GM23338 (cell line): Measurements from ENCODE around the gene HK1. TPM values are rescaled to one million over a fixed set of nuclear protein-coding genes. Genes with fewer than 3 reads are reported as not detected.

Experiments used
- ATAC-seq: fragments of 200-7000 bp; cut with Tn5 transposase; 3 replicates; pipeline ENCODE4 v1.9.1; 2020
- DNase-seq: peaks from one replicate; pipeline ENCODE4 v3.0.0-alpha.2; 2015; ENCODE audit warnings: low spot score
- H2AFZ ChIP-seq: fragments of 200-600 bp; sonication (generic); 2 replicates; pipeline ENCODE4 v1.8.0; 2016; ENCODE audit warnings: antibody characterized with exemption, mild to moderate bottlenecking, moderate library complexity
- H3F3A ChIP-seq: fragments of 200-600 bp; sonication (generic); replicated peaks from 2 replicates; pipeline ENCODE4 v1.8.0; 2017; ENCODE audit warnings: antibody characterized with exemption, mixed run types, low read depth
- H3K27ac ChIP-seq: fragments of 200-600 bp; sonication (generic); 2 replicates; pipeline ENCODE4 v1.6.1; 2016; ENCODE audit warnings: low read depth
- H3K27me3 ChIP-seq: fragments of 200-600 bp; sonication (generic); 2 replicates; pipeline ENCODE4 v1.8.0; 2016; ENCODE audit warnings: mild to moderate bottlenecking, mixed run types, moderate library complexity; ENCODE audit not compliant: insufficient read depth
- H3K36me3 ChIP-seq: fragments of 200-600 bp; sonication (generic); 2 replicates; pipeline ENCODE4 v1.8.0; 2016; ENCODE audit warnings: mild to moderate bottlenecking; ENCODE audit not compliant: insufficient read depth
- H3K4me1 ChIP-seq: fragments of 200-600 bp; sonication (generic); 2 replicates; pipeline ENCODE4 v1.8.0; 2016; ENCODE audit warnings: mild to moderate bottlenecking, moderate library complexity; ENCODE audit not compliant: insufficient read depth
- H3K4me2 ChIP-seq: fragments of 200-600 bp; sonication (generic); 2 replicates; pipeline ENCODE4 v1.7.1; 2017; ENCODE audit warnings: mixed run types
- H3K4me3 ChIP-seq: fragments of 200-600 bp; sonication (generic); 2 replicates; pipeline ENCODE4 v1.6.1; 2016; ENCODE audit warnings: mixed run types
- H3K79me2 ChIP-seq: fragments of 200-600 bp; sonication (generic); replicated peaks from 2 replicates; pipeline ENCODE4 v1.8.0; 2017; ENCODE audit warnings: mild to moderate bottlenecking; ENCODE audit not compliant: insufficient read depth
- H3K9me2 ChIP-seq: fragments of 200-600 bp; sonication (generic); 2 replicates; pipeline ENCODE4 v1.8.0; 2017; ENCODE audit not compliant: insufficient read depth
- H4K20me1 ChIP-seq: fragments of 200-600 bp; sonication (generic); replicated peaks from 2 replicates; pipeline ENCODE4 v1.8.0; 2017; ENCODE audit warnings: mild to moderate bottlenecking; ENCODE audit not compliant: insufficient read depth
- H3K27ac Mint-ChIP-seq: 2 replicates; pipeline ENCODE4 v1.8.0; 2020; ENCODE audit warnings: inconsistent platforms, mild to moderate bottlenecking, moderate library complexity, mixed read lengths
- H3K27me3 Mint-ChIP-seq: 3 replicates; pipeline ENCODE4 v1.8.0; 2022; ENCODE audit warnings: low read depth, mild to moderate bottlenecking, moderate library complexity, mixed read lengths, inconsistent platforms; ENCODE audit not compliant: insufficient read depth, poor library complexity
- H3K36me3 Mint-ChIP-seq: 3 replicates; pipeline ENCODE4 v1.8.0; 2021; ENCODE audit warnings: low read depth, mild to moderate bottlenecking, inconsistent platforms, moderate library complexity, mixed read lengths
- H3K4me1 Mint-ChIP-seq: 3 replicates; pipeline ENCODE4 v1.8.0; 2020; ENCODE audit warnings: mild to moderate bottlenecking, inconsistent platforms, mixed read lengths
- H3K4me3 Mint-ChIP-seq: 3 replicates; pipeline ENCODE4 v1.8.0; 2021; ENCODE audit warnings: moderate library complexity, mild to moderate bottlenecking, inconsistent platforms, mixed read lengths
- H3K9me3 Mint-ChIP-seq: 3 replicates; pipeline ENCODE4 v1.8.0; 2020; ENCODE audit warnings: moderate library complexity, mild to moderate bottlenecking, inconsistent platforms, mixed read lengths
- CREB1 ChIP-seq: fragments of 250-450 bp; sonication (Bioruptor Pico); IDR thresholded peaks from 2 replicates; pipeline ENCODE4 v1.5.0; 2020; ENCODE audit warnings: low read depth, mild to moderate bottlenecking, moderate library complexity
- EZH2 ChIP-seq: fragments of 200-600 bp; sonication (generic); IDR thresholded peaks from one replicate; pipeline ENCODE4 v1.8.0; 2017; ENCODE audit warnings: antibody characterized with exemption, mild to moderate bottlenecking, low read depth; ENCODE audit not compliant: unreplicated experiment
- EZH2phosphoT487 ChIP-seq: fragments of 200-600 bp; sonication (generic); IDR thresholded peaks from one replicate; pipeline ENCODE4 v1.8.1; 2018; ENCODE audit warnings: antibody characterized with exemption; ENCODE audit not compliant: unreplicated experiment
- JUNB ChIP-seq: IDR thresholded peaks from one replicate; pipeline ENCODE4 v1.6.1; 2016; ENCODE audit warnings: antibody characterized with exemption; ENCODE audit not compliant: unreplicated experiment
- POLR2AphosphoS5 ChIP-seq: IDR thresholded peaks from 2 replicates; pipeline ENCODE4 v1.6.1; 2016; ENCODE audit warnings: antibody characterized with exemption, low read depth
- ZNF331 ChIP-seq: fragments of 250-450 bp; sonication (Bioruptor Pico); IDR thresholded peaks from 2 replicates; pipeline ENCODE4 v1.5.0; 2020; ENCODE audit warnings: low read depth, mild to moderate bottlenecking, moderate library complexity
- polyA plus RNA-seq: library from polyadenylated mRNA; unstranded; fragments of >200 nt; fragmentation: Nextera tagmentation; extraction: Ambion mirVana; gene quantifications from 2 replicates; pipeline ENCODE4 v1.2.1, GENCODE V29; 2016
- total RNA-seq: library from RNA; depleted of rRNA; stranded (reverse); fragments of >200 nt; shearing (Covaris generic); gene quantifications from 2 replicates; pipeline ENCODE4 v1.2.3, GENCODE V29; 2014
- TF ChIP-seq, protein P1 (sequence below): fragments of 250-450 bp; sonication (Bioruptor Pico); IDR thresholded peaks from 2 replicates; pipeline ENCODE4 v1.5.0; 2020; ENCODE audit warnings: mild to moderate bottlenecking, moderate library complexity
- TF ChIP-seq, protein P2 (sequence below): IDR thresholded peaks from 2 replicates; pipeline ENCODE4 v1.6.1; 2016; ENCODE audit warnings: antibody characterized with exemption
- TF ChIP-seq, protein P3 (sequence below): IDR thresholded peaks from one replicate; pipeline ENCODE4 v1.6.1; 2018; ENCODE audit warnings: antibody characterized with exemption; ENCODE audit not compliant: unreplicated experiment

Gene HK1
- total and polyA plus RNA-seq, 2 experiments from 2014 or later: 76.6 to 229 TPM

DNA sequence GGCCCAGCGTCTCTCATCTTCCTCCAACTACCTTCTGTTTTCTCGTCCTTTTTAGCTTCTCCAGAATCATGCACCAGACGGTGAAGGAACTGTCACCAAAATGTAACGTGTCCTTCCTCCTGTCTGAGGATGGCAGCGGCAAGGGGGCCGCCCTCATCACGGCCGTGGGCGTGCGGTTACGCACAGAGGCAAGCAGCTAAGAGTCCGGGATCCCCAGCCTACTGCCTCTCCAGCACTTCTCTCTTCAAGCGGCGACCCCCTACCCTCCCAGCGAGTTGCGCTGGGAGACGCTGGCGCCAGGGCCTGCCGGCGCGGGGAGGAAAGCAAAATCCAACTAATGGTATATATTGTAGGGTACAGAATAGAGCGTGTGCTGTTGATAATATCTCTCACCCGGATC, 122.6 kb downstream of the HK1 start (continued):
- TF ChIP-seq, protein P1, sequence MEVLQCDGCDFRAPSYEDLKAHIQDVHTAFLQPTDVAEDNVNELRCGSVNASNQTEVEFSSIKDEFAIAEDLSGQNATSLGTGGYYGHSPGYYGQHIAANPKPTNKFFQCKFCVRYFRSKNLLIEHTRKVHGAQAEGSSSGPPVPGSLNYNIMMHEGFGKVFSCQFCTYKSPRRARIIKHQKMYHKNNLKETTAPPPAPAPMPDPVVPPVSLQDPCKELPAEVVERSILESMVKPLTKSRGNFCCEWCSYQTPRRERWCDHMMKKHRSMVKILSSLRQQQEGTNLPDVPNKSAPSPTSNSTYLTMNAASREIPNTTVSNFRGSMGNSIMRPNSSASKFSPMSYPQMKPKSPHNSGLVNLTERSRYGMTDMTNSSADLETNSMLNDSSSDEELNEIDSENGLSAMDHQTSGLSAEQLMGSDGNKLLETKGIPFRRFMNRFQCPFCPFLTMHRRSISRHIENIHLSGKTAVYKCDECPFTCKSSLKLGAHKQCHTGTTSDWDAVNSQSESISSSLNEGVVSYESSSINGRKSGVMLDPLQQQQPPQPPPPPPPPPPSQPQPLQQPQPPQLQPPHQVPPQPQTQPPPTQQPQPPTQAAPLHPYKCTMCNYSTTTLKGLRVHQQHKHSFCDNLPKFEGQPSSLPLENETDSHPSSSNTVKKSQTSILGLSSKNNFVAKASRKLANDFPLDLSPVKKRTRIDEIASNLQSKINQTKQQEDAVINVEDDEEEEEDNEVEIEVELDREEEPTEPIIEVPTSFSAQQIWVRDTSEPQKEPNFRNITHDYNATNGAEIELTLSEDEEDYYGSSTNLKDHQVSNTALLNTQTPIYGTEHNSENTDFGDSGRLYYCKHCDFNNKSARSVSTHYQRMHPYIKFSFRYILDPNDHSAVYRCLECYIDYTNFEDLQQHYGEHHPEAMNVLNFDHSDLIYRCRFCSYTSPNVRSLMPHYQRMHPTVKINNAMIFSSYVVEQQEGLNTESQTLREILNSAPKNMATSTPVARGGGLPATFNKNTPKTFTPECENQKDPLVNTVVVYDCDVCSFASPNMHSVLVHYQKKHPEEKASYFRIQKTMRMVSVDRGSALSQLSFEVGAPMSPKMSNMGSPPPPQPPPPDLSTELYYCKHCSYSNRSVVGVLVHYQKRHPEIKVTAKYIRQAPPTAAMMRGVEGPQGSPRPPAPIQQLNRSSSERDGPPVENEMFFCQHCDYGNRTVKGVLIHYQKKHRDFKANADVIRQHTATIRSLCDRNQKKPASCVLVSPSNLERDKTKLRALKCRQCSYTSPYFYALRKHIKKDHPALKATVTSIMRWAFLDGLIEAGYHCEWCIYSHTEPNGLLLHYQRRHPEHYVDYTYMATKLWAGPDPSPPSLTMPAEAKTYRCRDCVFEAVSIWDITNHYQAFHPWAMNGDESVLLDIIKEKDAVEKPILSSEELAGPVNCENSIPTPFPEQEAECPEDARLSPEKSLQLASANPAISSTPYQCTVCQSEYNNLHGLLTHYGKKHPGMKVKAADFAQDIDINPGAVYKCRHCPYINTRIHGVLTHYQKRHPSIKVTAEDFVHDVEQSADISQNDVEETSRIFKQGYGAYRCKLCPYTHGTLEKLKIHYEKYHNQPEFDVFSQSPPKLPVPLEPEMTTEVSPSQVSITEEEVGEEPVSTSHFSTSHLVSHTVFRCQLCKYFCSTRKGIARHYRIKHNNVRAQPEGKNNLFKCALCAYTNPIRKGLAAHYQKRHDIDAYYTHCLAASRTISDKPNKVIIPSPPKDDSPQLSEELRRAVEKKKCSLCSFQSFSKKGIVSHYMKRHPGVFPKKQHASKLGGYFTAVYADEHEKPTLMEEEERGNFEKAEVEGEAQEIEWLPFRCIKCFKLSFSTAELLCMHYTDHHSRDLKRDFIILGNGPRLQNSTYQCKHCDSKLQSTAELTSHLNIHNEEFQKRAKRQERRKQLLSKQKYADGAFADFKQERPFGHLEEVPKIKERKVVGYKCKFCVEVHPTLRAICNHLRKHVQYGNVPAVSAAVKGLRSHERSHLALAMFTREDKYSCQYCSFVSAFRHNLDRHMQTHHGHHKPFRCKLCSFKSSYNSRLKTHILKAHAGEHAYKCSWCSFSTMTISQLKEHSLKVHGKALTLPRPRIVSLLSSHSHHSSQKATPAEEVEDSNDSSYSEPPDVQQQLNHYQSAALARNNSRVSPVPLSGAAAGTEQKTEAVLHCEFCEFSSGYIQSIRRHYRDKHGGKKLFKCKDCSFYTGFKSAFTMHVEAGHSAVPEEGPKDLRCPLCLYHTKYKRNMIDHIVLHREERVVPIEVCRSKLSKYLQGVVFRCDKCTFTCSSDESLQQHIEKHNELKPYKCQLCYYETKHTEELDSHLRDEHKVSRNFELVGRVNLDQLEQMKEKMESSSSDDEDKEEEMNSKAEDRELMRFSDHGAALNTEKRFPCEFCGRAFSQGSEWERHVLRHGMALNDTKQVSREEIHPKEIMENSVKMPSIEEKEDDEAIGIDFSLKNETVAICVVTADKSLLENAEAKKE (CRISPR knock-in tag): no peak
- TF ChIP-seq, protein P2, sequence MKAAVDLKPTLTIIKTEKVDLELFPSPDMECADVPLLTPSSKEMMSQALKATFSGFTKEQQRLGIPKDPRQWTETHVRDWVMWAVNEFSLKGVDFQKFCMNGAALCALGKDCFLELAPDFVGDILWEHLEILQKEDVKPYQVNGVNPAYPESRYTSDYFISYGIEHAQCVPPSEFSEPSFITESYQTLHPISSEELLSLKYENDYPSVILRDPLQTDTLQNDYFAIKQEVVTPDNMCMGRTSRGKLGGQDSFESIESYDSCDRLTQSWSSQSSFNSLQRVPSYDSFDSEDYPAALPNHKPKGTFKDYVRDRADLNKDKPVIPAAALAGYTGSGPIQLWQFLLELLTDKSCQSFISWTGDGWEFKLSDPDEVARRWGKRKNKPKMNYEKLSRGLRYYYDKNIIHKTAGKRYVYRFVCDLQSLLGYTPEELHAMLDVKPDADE: no peak

DNA sequence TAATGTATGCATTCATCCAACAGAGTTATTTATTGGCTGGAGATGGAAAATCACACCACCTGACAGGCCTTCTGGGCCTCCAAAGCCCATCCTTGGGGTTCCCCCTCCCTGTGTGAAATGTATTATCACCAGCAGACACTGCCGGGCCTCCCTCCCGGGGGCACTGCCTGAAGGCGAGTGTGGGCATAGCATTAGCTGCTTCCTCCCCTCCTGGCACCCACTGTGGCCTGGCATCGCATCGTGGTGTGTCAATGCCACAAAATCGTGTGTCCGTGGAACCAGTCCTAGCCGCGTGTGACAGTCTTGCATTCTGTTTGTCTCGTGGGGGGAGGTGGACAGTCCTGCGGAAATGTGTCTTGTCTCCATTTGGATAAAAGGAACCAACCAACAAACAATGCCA, 123.1 kb downstream of the HK1 start:
- Histone ChIP-seq H2AFZ (no peak overlapping the region), H4K20me1 (no peaks in the 10 kb centered on the region; the same call in 1 of the 2 replicates), H3K4me2 (no peak overlapping the region), H3K27me3 (no peaks in the 10 kb centered on the region), H3K4me1 (peaks cover 8% of the 10 kb centered on the region; the same call in 1 of the 2 replicates), H3K9me2 (no peaks in the 10 kb centered on the region), H3K27ac (no peak overlapping the region), H3F3A (0 out of 2 replicates have a peak, but pooled peaks cover 3% of the 10 kb centered on the region), H3K36me3 (peaks cover 32% of the 10 kb centered on the region), H3K79me2 (no peaks in the 10 kb centered on the region), H3K4me3 (no peak overlapping the region)
- peaks cover 63% of the 10 kb centered on the region for H3K36me3 Mint-ChIP-seq
- ATAC-seq (no peak), DNase-seq (no peak)
- H3K27ac Mint-ChIP-seq: no peak overlapping the region
- H3K4me1 Mint-ChIP-seq: peaks cover 22% of the 10 kb centered on the region
- peaks cover 7% of the 10 kb centered on the region for H3K27me3 Mint-ChIP-seq
- H3K4me3 Mint-ChIP-seq: no peak overlapping the region
- H3K9me3 Mint-ChIP-seq: no peaks in the 10 kb centered on the region
- TF ChIP-seq EZH2phosphoT487 (no peak), POLR2AphosphoS5 (no peak), JUNB (no peak), EZH2 (no peak), ZNF331 (CRISPR knock-in tag) (no peak), CREB1 (CRISPR knock-in tag) (no peak)
- TF ChIP-seq, protein P3, sequence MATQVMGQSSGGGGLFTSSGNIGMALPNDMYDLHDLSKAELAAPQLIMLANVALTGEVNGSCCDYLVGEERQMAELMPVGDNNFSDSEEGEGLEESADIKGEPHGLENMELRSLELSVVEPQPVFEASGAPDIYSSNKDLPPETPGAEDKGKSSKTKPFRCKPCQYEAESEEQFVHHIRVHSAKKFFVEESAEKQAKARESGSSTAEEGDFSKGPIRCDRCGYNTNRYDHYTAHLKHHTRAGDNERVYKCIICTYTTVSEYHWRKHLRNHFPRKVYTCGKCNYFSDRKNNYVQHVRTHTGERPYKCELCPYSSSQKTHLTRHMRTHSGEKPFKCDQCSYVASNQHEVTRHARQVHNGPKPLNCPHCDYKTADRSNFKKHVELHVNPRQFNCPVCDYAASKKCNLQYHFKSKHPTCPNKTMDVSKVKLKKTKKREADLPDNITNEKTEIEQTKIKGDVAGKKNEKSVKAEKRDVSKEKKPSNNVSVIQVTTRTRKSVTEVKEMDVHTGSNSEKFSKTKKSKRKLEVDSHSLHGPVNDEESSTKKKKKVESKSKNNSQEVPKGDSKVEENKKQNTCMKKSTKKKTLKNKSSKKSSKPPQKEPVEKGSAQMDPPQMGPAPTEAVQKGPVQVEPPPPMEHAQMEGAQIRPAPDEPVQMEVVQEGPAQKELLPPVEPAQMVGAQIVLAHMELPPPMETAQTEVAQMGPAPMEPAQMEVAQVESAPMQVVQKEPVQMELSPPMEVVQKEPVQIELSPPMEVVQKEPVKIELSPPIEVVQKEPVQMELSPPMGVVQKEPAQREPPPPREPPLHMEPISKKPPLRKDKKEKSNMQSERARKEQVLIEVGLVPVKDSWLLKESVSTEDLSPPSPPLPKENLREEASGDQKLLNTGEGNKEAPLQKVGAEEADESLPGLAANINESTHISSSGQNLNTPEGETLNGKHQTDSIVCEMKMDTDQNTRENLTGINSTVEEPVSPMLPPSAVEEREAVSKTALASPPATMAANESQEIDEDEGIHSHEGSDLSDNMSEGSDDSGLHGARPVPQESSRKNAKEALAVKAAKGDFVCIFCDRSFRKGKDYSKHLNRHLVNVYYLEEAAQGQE: no peak
